Activated T-helper 17 cell treated with anti-CD3 and anti-CD28 coated beads, Interleukin-2, amount 50 U/mL, for 72 hours (primary cell): ENCODE results near the gene RAB37. TPM values are rescaled to one million over a fixed set of nuclear protein-coding genes. Genes with fewer than 3 reads are reported as not detected.

Experiments
- total RNA-seq, 2 donors: library from RNA; stranded (reverse); gene quantifications; one replicate each; pipeline ENCODE4 v1.2.3, GENCODE V29; 2022

RAB37 gene
- total RNA-seq, 2 donors from 2014 or later: 2.5 to 3.4 TPM

Other genes starting within 250 kb of the RAB37 start
- gene CD300LB, start 205.8 kb upstream of the RAB37 start, total RNA-seq: not detected
- under 1 TPM in 1 of 2 donors, not detected in 1; 0.28 TPM for gene CD300C, start 191.1 kb upstream of the RAB37 start, total RNA-seq
- not detected for gene CD300H, start 169.7 kb upstream of the RAB37 start, total RNA-seq
- not detected for gene CD300LD, start 145.0 kb upstream of the RAB37 start, total RNA-seq
- gene CD300E, start 113.5 kb upstream of the RAB37 start, total RNA-seq: not detected
- gene CD300LF, start 24.3 kb upstream of the RAB37 start, total RNA-seq: not detected
- 100 to 1,000 TPM in 1 of 2 donors, 10 to 100 TPM in 1; 76.2 to 160 TPM for gene NHERF1, start 11.4 kb downstream of the RAB37 start, total RNA-seq
- 10 to 100 TPM; 31.6 to 39.2 TPM for gene NAT9, start 39.1 kb downstream of the RAB37 start, total RNA-seq
- 1 to 10 TPM in 1 of 2 donors, under 1 TPM in 1; 0.65 to 1.2 TPM for gene GRIN2C, start 122.6 kb downstream of the RAB37 start, total RNA-seq
- gene FDXR, start 135.7 kb downstream of the RAB37 start, total RNA-seq: 10 to 100 TPM; 56.7 to 58.4 TPM
- gene FADS6, start 156.4 kb downstream of the RAB37 start, total RNA-seq: not detected
- gene USH1G, start 186.0 kb downstream of the RAB37 start, total RNA-seq: not detected
- not detected for gene OTOP2, start 187.0 kb downstream of the RAB37 start, total RNA-seq
- not detected for gene OTOP3, start 198.6 kb downstream of the RAB37 start, total RNA-seq
- gene HID1, start 235.5 kb downstream of the RAB37 start, total RNA-seq: 1 to 10 TPM; 1.2 to 2.8 TPM